ENCODE measurements around the gene SND1. TPM values are rescaled to one million over a fixed set of nuclear protein-coding genes. Genes with fewer than 3 reads are reported as not detected.

The SND1 gene
- total and polyA plus RNA-seq, 2 donors (not counting 3 experiments of a cell fraction or from before 2014, with no cell fraction given), result 116 to 249 TPM

DNA sequence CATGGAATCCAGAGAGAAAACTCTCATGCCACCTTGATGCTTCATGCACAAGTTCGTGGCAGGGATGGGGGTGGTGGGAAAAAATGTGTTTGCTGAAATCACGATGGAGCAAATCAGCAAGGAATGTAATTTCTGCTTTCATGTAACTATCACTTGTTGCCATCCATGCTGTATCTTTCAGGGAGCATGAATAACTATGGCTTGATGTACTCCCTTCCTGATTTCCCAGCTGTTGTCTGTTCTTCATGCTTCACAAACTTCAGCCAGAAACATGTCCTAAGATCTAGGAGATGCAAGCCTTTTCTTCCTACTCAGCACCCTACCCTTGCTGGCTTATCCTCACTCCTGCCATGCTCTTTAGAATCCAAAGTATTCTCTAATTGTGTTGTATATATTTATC is 315.3 kb downstream of the SND1 start:
- dilution Hi-C loops (cut with MboI; ENCODE audit: extremely low pct_ligation_motif_present, low sequenced_read_pairs) (no loop called here), intact Hi-C loops (cut with micrococcal nuclease) (no loop called here)
- Histone ChIP-seq H3K27ac (ENCODE audit: insufficient read depth, low read depth, low read length) (no peak overlapping the region), H3K4me1 (ENCODE audit: control insufficient read depth, extremely low read depth, insufficient read depth, low read length) (no peaks in the 10 kb centered on the region), H2AFZ (ENCODE audit: low read depth, low read length) (no peak overlapping the region), H3K79me2 (ENCODE audit: control insufficient read depth, insufficient read depth, low read length) (no peaks in the 10 kb centered on the region), H3K4me2 (ENCODE audit: insufficient read depth, low read length) (no peak overlapping the region), H3K36me3 (ENCODE audit: control insufficient read depth in 2 of 2, extremely low read depth in 1 of 2, insufficient read depth in 2 of 2, low read length in 2 of 2) (no peaks in the 10 kb centered on the region), H3K27me3 (ENCODE audit: control insufficient read depth in 2 of 2, insufficient read depth in 2 of 2, low read length in 2 of 2) (no peaks in the 10 kb centered on the region), H3K9me1 (replicated peaks; ENCODE audit: control insufficient read depth, extremely low read depth, insufficient read depth, low read length) (no peaks in the 10 kb centered on the region), H3K9me3 (replicated peaks; ENCODE audit: control insufficient read depth, insufficient read depth, low read length) (no peaks in the 10 kb centered on the region), H3K9ac (replicated peaks; ENCODE audit: extremely low read depth, insufficient read depth, low read length) (no peak overlapping the region), H4K20me1 (replicated peaks; ENCODE audit: control insufficient read depth, extremely low read depth, insufficient read depth, low read length) (peaks cover 2% of the 10 kb centered on the region), H3K4me3 (replicated peaks in 1 of 3; ENCODE audit: insufficient read depth in 1 of 3, low read depth in 1 of 3, low read length in 3 of 3) (no peak overlapping the region)
- no peak for FAIRE-seq
- no TSS peak for BruUV-seq (replicated peaks)
- POLR2A ChIA-PET, result no interaction called here
- CTCF ChIA-PET, result interaction anchor here (1.1 kb wide), 1 partner anchor 12 kb away, joined by 3 read pairs; no protein-coding TSS in a partner anchor
- no peak for DNase-seq (ENCODE audit: low read depth, low spot score)
- TF ChIP-seq POLR2AphosphoS5 (IDR thresholded peaks at IDR 0.05; ENCODE audit: insufficient read depth, low read depth, low read length) (no peak), GATA2 (IDR thresholded peaks at IDR 0.05; ENCODE audit: insufficient read depth, insufficient read length, low read depth, low read length) (no peak), EZH2 (IDR thresholded peaks at IDR 0.05; ENCODE audit: borderline replicate concordance, low read depth, low read length, severe bottlenecking) (no peak), CTCF (IDR thresholded peaks at IDR 0.05; ENCODE audit: extremely low read depth in 1 of 2, insufficient read depth in 1 of 2, low read depth in 1 of 2, low read length in 2 of 2) (no peak), FOS (IDR thresholded peaks at IDR 0.05; ENCODE audit: borderline replicate concordance, insufficient read depth, low read length) (no peak), MYC (IDR thresholded peaks at IDR 0.05; ENCODE audit: low read depth, low read length) (no peak), POLR2A (IDR thresholded peaks at IDR 0.05; ENCODE audit: low read depth, low read length) (no peak), JUN (IDR thresholded peaks at IDR 0.05; ENCODE audit: borderline replicate concordance, insufficient read depth, insufficient read length, low read depth) (no peak)
- TF ChIP-seq, protein P1, sequence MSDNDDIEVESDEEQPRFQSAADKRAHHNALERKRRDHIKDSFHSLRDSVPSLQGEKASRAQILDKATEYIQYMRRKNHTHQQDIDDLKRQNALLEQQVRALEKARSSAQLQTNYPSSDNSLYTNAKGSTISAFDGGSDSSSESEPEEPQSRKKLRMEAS (IDR thresholded peaks at IDR 0.05; ENCODE audit: insufficient read depth, insufficient read length), result no peak

Measured in endothelial cell of umbilical vein (primary cell).